Measurements from ENCODE around the gene CAMKMT. TPM values are rescaled to one million over a fixed set of nuclear protein-coding genes. Genes with fewer than 3 reads are reported as not detected.

CAMKMT gene
- total and polyA plus RNA-seq, 8 donors = 1.4 to 27.4 (median 6.2) TPM

GRCh38 chr2:44424211-44424610, 62.5 kb downstream of the CAMKMT start:
- H3K27ac ChIP-seq = no peak overlapping the region
- TF ChIP-seq POLR2A (IDR thresholded peaks at IDR 0.05) = no peak
- TF ChIP-seq POLR2AphosphoS5 (IDR thresholded peaks at IDR 0.05) = no peak
- no peak for TF ChIP-seq EP300 (IDR thresholded peaks at IDR 0.05)
- H3K36me3 ChIP-seq = no peaks in the 10 kb centered on the region
- no peak for DNase-seq
- H3K4me3 ChIP-seq = no peak overlapping the region
- no peaks in the 10 kb centered on the region for H3K4me1 ChIP-seq
- 90 to 97% (median 96%) methylated on average over 9 of the region's 9 CpGs for WGBS, 5 donors
- intact Hi-C loops (cut with DNase I; ENCODE audit: low total_unique reads) = no loop called here
- no peaks in the 10 kb centered on the region for H3K27me3 ChIP-seq
- no peaks in the 10 kb centered on the region for H3K9me3 ChIP-seq

DNA sequence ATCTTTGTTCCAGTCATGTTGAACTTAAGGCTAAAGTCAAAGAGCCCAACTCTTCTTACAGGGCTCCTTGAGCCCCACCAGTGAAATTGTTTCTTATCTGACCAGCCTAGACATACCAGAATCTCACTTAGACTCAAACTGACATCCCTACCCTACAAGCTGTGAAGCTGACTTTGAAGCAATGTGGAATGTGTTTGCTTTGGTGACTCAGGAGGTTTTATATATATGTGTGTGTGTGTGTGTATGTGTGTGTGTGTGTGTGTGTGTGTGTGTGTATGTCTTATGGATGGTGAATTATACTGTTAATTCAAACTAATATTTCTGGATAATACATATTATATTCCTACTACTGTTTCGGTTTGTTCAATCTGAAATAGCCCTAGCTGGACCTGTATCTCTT, 67.3 kb downstream of the CAMKMT start:
- WGBS, 5 donors = 93 to 100% (median 97%) methylated on average over 1 of the region's 1 CpG
- H3K4me3 ChIP-seq = no peak overlapping the region
- DNase-seq = no peak
- intact Hi-C loops (cut with DNase I; ENCODE audit: low total_unique reads) = no loop called here
- TF ChIP-seq POLR2AphosphoS5 (IDR thresholded peaks at IDR 0.05) = no peak
- no peak for TF ChIP-seq POLR2A (IDR thresholded peaks at IDR 0.05)
- TF ChIP-seq, protein P1, sequence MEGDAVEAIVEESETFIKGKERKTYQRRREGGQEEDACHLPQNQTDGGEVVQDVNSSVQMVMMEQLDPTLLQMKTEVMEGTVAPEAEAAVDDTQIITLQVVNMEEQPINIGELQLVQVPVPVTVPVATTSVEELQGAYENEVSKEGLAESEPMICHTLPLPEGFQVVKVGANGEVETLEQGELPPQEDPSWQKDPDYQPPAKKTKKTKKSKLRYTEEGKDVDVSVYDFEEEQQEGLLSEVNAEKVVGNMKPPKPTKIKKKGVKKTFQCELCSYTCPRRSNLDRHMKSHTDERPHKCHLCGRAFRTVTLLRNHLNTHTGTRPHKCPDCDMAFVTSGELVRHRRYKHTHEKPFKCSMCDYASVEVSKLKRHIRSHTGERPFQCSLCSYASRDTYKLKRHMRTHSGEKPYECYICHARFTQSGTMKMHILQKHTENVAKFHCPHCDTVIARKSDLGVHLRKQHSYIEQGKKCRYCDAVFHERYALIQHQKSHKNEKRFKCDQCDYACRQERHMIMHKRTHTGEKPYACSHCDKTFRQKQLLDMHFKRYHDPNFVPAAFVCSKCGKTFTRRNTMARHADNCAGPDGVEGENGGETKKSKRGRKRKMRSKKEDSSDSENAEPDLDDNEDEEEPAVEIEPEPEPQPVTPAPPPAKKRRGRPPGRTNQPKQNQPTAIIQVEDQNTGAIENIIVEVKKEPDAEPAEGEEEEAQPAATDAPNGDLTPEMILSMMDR (IDR thresholded peaks at IDR 0.05) = no peak
- no peaks in the 10 kb centered on the region for H3K36me3 ChIP-seq
- H3K9me3 ChIP-seq = no peaks in the 10 kb centered on the region
- H3K27me3 ChIP-seq = no peaks in the 10 kb centered on the region
- no peak overlapping the region for H3K27ac ChIP-seq
- no peaks in the 10 kb centered on the region for H3K4me1 ChIP-seq

- TF ChIP-seq, protein P1 (IDR thresholded peaks at IDR 0.05) = no peak
- no peak for TF ChIP-seq POLR2A (IDR thresholded peaks at IDR 0.05)
- no peak for TF ChIP-seq EP300 (IDR thresholded peaks at IDR 0.05)
- no peak for TF ChIP-seq POLR2AphosphoS5 (IDR thresholded peaks at IDR 0.05)
- no peak for DNase-seq
- WGBS, 5 donors = 47 to 73% (median 64%) methylated on average over 1 of the region's 1 CpG
- Histone ChIP-seq H3K4me1 (no peaks in the 10 kb centered on the region), H3K36me3 (no peaks in the 10 kb centered on the region), H3K27me3 (no peaks in the 10 kb centered on the region), H3K4me3 (no peak overlapping the region), H3K9me3 (no peaks in the 10 kb centered on the region), H3K27ac (no peak overlapping the region)
- intact Hi-C loops (cut with DNase I; ENCODE audit: low total_unique reads) = no loop called here
Observed at GRCh38 chr2:44430342-44430741, 68.6 kb downstream of the CAMKMT start.

DNA sequence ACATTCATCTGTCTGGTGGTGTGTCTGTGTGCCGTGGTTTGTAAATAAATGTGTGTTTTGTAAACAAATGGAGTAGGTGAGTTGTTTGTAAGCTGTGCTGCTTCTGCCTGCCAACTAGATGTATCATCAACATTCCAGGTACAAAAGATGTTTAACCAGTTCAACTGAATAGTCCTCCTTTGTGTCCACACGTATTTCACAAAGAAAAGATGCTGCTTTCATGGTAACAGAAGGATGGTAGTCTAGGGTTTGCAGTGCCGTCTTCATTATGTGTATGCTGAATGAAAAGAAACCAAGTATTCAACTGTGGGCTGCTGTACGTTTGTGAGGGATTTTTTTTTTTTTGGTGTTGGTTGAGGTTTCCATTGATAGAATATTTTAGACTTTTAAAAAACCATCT, 72.1 kb downstream of the CAMKMT start:
- peaks cover 0 to 3% (median 0%) of the 10 kb centered on the region in 4 donors for H3K36me3 ChIP-seq
- H3K4me1 ChIP-seq = no peaks in the 10 kb centered on the region
- no peaks in the 10 kb centered on the region for H3K9me3 ChIP-seq
- intact Hi-C loops (cut with DNase I; ENCODE audit: low total_unique reads) = no loop called here
- WGBS, 5 donors = 70 to 75% (median 72%) methylated on average over 4 of the region's 4 CpGs
- no peak overlapping the region for H3K27ac ChIP-seq
- DNase-seq = no peak
- no peaks in the 10 kb centered on the region for H3K27me3 ChIP-seq
- no peak overlapping the region for H3K4me3 ChIP-seq
- TF ChIP-seq EP300 (IDR thresholded peaks at IDR 0.05) (no peak), POLR2AphosphoS5 (IDR thresholded peaks at IDR 0.05) (no peak), POLR2A (IDR thresholded peaks at IDR 0.05) (no peak)
- TF ChIP-seq, protein P1 (IDR thresholded peaks at IDR 0.05) = no peak

DNA sequence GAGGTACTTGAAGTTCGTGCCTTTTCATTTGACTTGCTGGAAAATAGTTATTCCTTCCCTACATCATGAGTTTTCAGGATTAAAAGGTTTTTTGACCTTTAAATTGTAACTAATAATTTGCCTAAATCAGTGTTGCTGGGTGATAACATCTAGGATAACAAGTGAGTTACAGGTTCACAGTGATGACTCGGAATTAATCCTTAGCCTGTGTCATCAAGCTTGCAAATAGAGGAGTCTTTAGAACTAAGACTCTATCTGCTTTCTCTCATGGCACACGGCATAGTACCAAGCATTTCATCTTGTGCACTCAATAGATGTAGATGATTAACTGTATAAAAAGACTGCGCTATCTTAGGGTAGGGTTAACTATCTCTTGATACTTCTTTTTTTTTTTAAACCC, 79.5 kb downstream of the CAMKMT start:
- H3K27ac ChIP-seq = no peak overlapping the region
- DNase-seq = no peak
- H3K9me3 ChIP-seq = no peaks in the 10 kb centered on the region
- peaks cover 0 to 20% (median 6%) of the 10 kb centered on the region in 4 donors for H3K36me3 ChIP-seq
- TF ChIP-seq POLR2AphosphoS5 (IDR thresholded peaks at IDR 0.05) = no peak
- H3K27me3 ChIP-seq = no peaks in the 10 kb centered on the region
- intact Hi-C loops (cut with DNase I; ENCODE audit: low total_unique reads) = no loop called here
- 86 to 91% (median 90%) methylated on average over 4 of the region's 4 CpGs for WGBS, 5 donors
- H3K4me3 ChIP-seq = no peak overlapping the region
- no peaks in the 10 kb centered on the region for H3K4me1 ChIP-seq
